Measurements from ENCODE around the gene EFNA1. TPM values are rescaled to one million over a fixed set of nuclear protein-coding genes. Genes with fewer than 3 reads are reported as not detected.

EFNA1 gene
- total and polyA plus RNA-seq, 10 donors, result 3.7 to 19.4 (median 9.1) TPM

- no peak overlapping the region for H3K4me3 ChIP-seq
- TF ChIP-seq POLR2AphosphoS5 (IDR thresholded peaks at IDR 0.05) (no peak), POLR2A (IDR thresholded peaks at IDR 0.05) (no peak), CTCF (IDR thresholded peaks at IDR 0.05 in 8 of 11, conservative IDR thresholded peaks at IDR 0.05 in 3 of 11) (no peak)
- peaks cover 0 to 57% (median 35%) of the 10 kb centered on the region in 7 donors for H3K27me3 ChIP-seq (replicated peaks in 1 of 7)
- H3K4me1 ChIP-seq, result peaks cover 27 to 42% (median 37%) of the 10 kb centered on the region in 6 donors
- WGBS, 5 donors, result 80 to 94% (median 88%) methylated on average over 16 of the region's 16 CpGs
- intact Hi-C loops (cut with DNase I; ENCODE audit: low total_unique reads), result no loop called here
- H3K36me3 ChIP-seq, result no peaks in the 10 kb centered on the region
- no peak overlapping the region for H3K27ac ChIP-seq
- no peaks in the 10 kb centered on the region for H3K9me3 ChIP-seq
- DNase-seq, result no peak
Observed at GRCh38 chr1:155124503-155125463, 2.9 kb upstream of the EFNA1 start.

- Histone ChIP-seq H3K9me3 (no peaks in the 10 kb centered on the region), H3K27me3 (replicated peaks in 1 of 7) (peaks cover 0 to 63% (median 39%) of the 10 kb centered on the region in 7 donors), H3K36me3 (no peaks in the 10 kb centered on the region), H3K27ac (no peak overlapping the region), H3K4me1 (peaks cover 29 to 48% (median 40%) of the 10 kb centered on the region in 6 donors), H3K4me3 (no peak overlapping the region)
- TF ChIP-seq CTCF (IDR thresholded peaks at IDR 0.05 in 8 of 11, conservative IDR thresholded peaks at IDR 0.05 in 3 of 11) (no peak), POLR2AphosphoS5 (IDR thresholded peaks at IDR 0.05) (no peak)
- no peak for DNase-seq
- intact Hi-C loops (cut with DNase I; ENCODE audit: low total_unique reads), result no loop called here
- 73 to 93% (median 86%) methylated on average over 9 to 11 of the region's 11 CpGs for WGBS, 5 donors
Observed at GRCh38 chr1:155125511-155125945, 2.1 kb upstream of the EFNA1 start.

GRCh38 chr1:155125946-155126555, 1.6 kb upstream of the EFNA1 start:
- TF ChIP-seq POLR2A (IDR thresholded peaks at IDR 0.05) (no peak), POLR2AphosphoS5 (IDR thresholded peaks at IDR 0.05) (no peak), CTCF (IDR thresholded peaks at IDR 0.05 in 8 of 11, conservative IDR thresholded peaks at IDR 0.05 in 3 of 11) (no peak)
- Histone ChIP-seq H3K9me3 (no peaks in the 10 kb centered on the region), H3K36me3 (no peaks in the 10 kb centered on the region), H3K4me3 (peak overlapping the region in 6 of 8 donors; percentile 55 to 85 (median 63)), H3K4me1 (peaks cover 29 to 53% (median 40%) of the 10 kb centered on the region in 6 donors), H3K27me3 (replicated peaks in 1 of 7) (peaks cover 0 to 63% (median 39%) of the 10 kb centered on the region in 7 donors), H3K27ac (no peak overlapping the region)
- DNase-seq, result peak; percentile 72
- 61 to 68% (median 63%) methylated on average over 27 to 53 of the region's 53 CpGs for WGBS, 5 donors
- intact Hi-C loops (cut with DNase I; ENCODE audit: low total_unique reads), result no loop called here
